Chondrocyte (in vitro differentiated cells): ENCODE measurements around the gene ARHGAP15. TPM values are rescaled to one million over a fixed set of nuclear protein-coding genes. Genes with fewer than 3 reads are reported as not detected.

Experiments
- DNase-seq: peaks from one replicate; pipeline ENCODE4 v3.0.0; 2021; ENCODE audit warnings: mixed read lengths, low spot score
- H3K27ac Mint-ChIP-seq: one replicate; pipeline ENCODE4 v1.8.0; 2021; ENCODE audit warnings: mild to moderate bottlenecking, moderate library complexity, mixed read lengths; ENCODE audit not compliant: unreplicated experiment
- H3K27me3 Mint-ChIP-seq: 2 replicates; pipeline ENCODE4 v1.8.0; 2021; ENCODE audit warnings: low read depth, mixed read lengths
- H3K36me3 Mint-ChIP-seq: 2 replicates; pipeline ENCODE4 v1.8.0; 2021; ENCODE audit warnings: low read depth, mixed read lengths
- H3K4me1 Mint-ChIP-seq: 2 replicates; pipeline ENCODE4 v1.8.0; 2021; ENCODE audit warnings: low read depth, mild to moderate bottlenecking, mixed read lengths
- H3K4me3 Mint-ChIP-seq: one replicate; pipeline ENCODE4 v1.8.0; 2021; ENCODE audit warnings: mild to moderate bottlenecking, moderate library complexity, mixed read lengths; ENCODE audit not compliant: unreplicated experiment
- H3K9me3 Mint-ChIP-seq: 2 replicates; pipeline ENCODE4 v1.8.0; 2021; ENCODE audit warnings: low read depth, mixed read lengths
- CTCF ChIP-seq: fragments of 200-600 bp; sonication (generic); IDR thresholded peaks from 2 replicates; pipeline ENCODE4 v1.5.0; 2021; ENCODE audit warnings: antibody characterized with exemption, mild to moderate bottlenecking, moderate library complexity
- total RNA-seq: library from RNA; stranded (reverse); gene quantifications from 3 replicates; pipeline ENCODE4 v1.2.1, GENCODE V29; 2021

The ARHGAP15 gene
- total RNA-seq, 1 donor from 2014 or later = 0.42 TPM

- DNase-seq = no peak
- H3K9me3 Mint-ChIP-seq = no peaks in the 10 kb centered on the region
- H3K4me3 Mint-ChIP-seq = no peak overlapping the region
- no peaks in the 10 kb centered on the region for H3K4me1 Mint-ChIP-seq
- no peak overlapping the region for H3K27ac Mint-ChIP-seq
- no peaks in the 10 kb centered on the region for H3K27me3 Mint-ChIP-seq
- no peaks in the 10 kb centered on the region for H3K36me3 Mint-ChIP-seq
- TF ChIP-seq CTCF = no peak
Measured at GRCh38 chr2:143361346-143361745, 232.1 kb downstream of the ARHGAP15 start.

- DNase-seq = no peak
- H3K27me3 Mint-ChIP-seq = no peaks in the 10 kb centered on the region
Measured at GRCh38 chr2:143371616-143372015, 242.4 kb downstream of the ARHGAP15 start.

GRCh38 chr2:143375384-143375880 lies 246.2 kb downstream of the ARHGAP15 start:
- Mint-ChIP-seq H3K9me3 (no peaks in the 10 kb centered on the region), H3K27me3 (no peaks in the 10 kb centered on the region), H3K27ac (no peak overlapping the region), H3K36me3 (no peaks in the 10 kb centered on the region), H3K4me3 (no peak overlapping the region), H3K4me1 (peaks cover 7% of the 10 kb centered on the region)
- no peak for DNase-seq
- no peak for TF ChIP-seq CTCF

More at GRCh38 chr2:143371616-143372015, 242.4 kb downstream of the ARHGAP15 start:
- Mint-ChIP-seq H3K4me1 (peaks cover 7% of the 10 kb centered on the region), H3K27ac (no peak overlapping the region), H3K4me3 (no peak overlapping the region), H3K9me3 (no peaks in the 10 kb centered on the region), H3K36me3 (no peaks in the 10 kb centered on the region)
- TF ChIP-seq CTCF = no peak

- TF ChIP-seq CTCF = no peak
- Mint-ChIP-seq H3K4me3 (no peak overlapping the region), H3K27me3 (no peaks in the 10 kb centered on the region), H3K36me3 (no peaks in the 10 kb centered on the region), H3K4me1 (peaks cover 25% of the 10 kb centered on the region), H3K9me3 (no peaks in the 10 kb centered on the region), H3K27ac (no peak overlapping the region)
- no peak for DNase-seq
Measured at GRCh38 chr2:143378996-143379395, 249.8 kb downstream of the ARHGAP15 start.

GRCh38 chr2:143379955-143380354 lies 250.7 kb downstream of the ARHGAP15 start:
- H3K9me3 Mint-ChIP-seq = no peaks in the 10 kb centered on the region
- no peaks in the 10 kb centered on the region for H3K27me3 Mint-ChIP-seq
- no peak overlapping the region for H3K4me3 Mint-ChIP-seq
- H3K27ac Mint-ChIP-seq = no peak overlapping the region
- no peak for DNase-seq
- H3K4me1 Mint-ChIP-seq = peaks cover 25% of the 10 kb centered on the region
- H3K36me3 Mint-ChIP-seq = no peaks in the 10 kb centered on the region
- no peak for TF ChIP-seq CTCF
